Measurements from ENCODE around the gene TMTC2.

TMTC2 gene

GRCh38 chr12:82749015-82749414 is 62.3 kb downstream of the TMTC2 start:
- Histone ChIP-seq H3K79me2 (ENCODE audit: control insufficient read depth, insufficient read depth, low read length, poor library complexity) (peaks cover 2% of the 10 kb centered on the region), H2BK12ac (ENCODE audit: low read length) (no peak overlapping the region), H4K12ac (ENCODE audit: low read depth, low read length) (no peak overlapping the region), H3K14ac (ENCODE audit: low read length) (no peak overlapping the region), H3K4me1 (ENCODE audit: control insufficient read depth in 1 of 2, insufficient read depth in 2 of 2, low read length in 2 of 2) (peaks cover 3 to 6% of the 10 kb centered on the region in 2 experiments), H3K79me1 (ENCODE audit: low read length) (no peaks in the 10 kb centered on the region), H3K23ac (ENCODE audit: low read length) (no peak overlapping the region), H3K9me3 (ENCODE audit: insufficient read depth, low read depth, low read length) (no peaks in the 10 kb centered on the region), H2BK120ac (ENCODE audit: insufficient read depth, low read length, poor library complexity) (no peak overlapping the region), H2BK5ac (ENCODE audit: low read depth, low read length, poor library complexity) (no peak overlapping the region), H3K27me3 (ENCODE audit: insufficient read depth, low read length) (no peaks in the 10 kb centered on the region), H3K27ac (ENCODE audit: low read depth, low read length) (no peak overlapping the region), H3K4me2 (ENCODE audit: low read length) (no peak overlapping the region), H3K18ac (ENCODE audit: low read length) (no peak overlapping the region), H3K4me3 (ENCODE audit: low read depth, low read length) (no peak overlapping the region), H4K91ac (ENCODE audit: low read depth, low read length) (no peak overlapping the region), H3K9ac (ENCODE audit: low read length) (no peak overlapping the region), H3K4ac (ENCODE audit: low read depth, low read length) (no peak overlapping the region), H2AK5ac (ENCODE audit: low read length) (no peak overlapping the region), H2AFZ (ENCODE audit: insufficient read depth, low read length, poor library complexity) (no peak overlapping the region), H3K36me3 (ENCODE audit: control insufficient read depth in 1 of 2, insufficient read depth in 2 of 2, low read length in 2 of 2) (no peaks in the 10 kb centered on the region), H4K8ac (ENCODE audit: low read depth, low read length) (no peak overlapping the region)
- no CpG with 5 or more reads among the region's 4 CpGs for WGBS (ENCODE audit: extremely low coverage, insufficient coverage, insufficient read length)
- DNase-seq = no peak

- no peak overlapping the region for H3K23ac ChIP-seq (ENCODE audit: low read length)
Observed at GRCh38 chr12:82754856-82755255, 68.2 kb downstream of the TMTC2 start.

GRCh38 chr12:82756303-82756702 is 69.6 kb downstream of the TMTC2 start:
- Histone ChIP-seq H4K8ac (ENCODE audit: low read depth, low read length) (no peak overlapping the region), H3K18ac (ENCODE audit: low read length) (no peak overlapping the region), H2BK120ac (ENCODE audit: insufficient read depth, low read length, poor library complexity) (no peak overlapping the region), H3K27me3 (ENCODE audit: insufficient read depth, low read length) (no peaks in the 10 kb centered on the region), H3K4me3 (ENCODE audit: low read depth, low read length) (no peak overlapping the region), H3K23ac (ENCODE audit: low read length) (no peak overlapping the region), H3K79me2 (ENCODE audit: control insufficient read depth, insufficient read depth, low read length, poor library complexity) (peaks cover 1% of the 10 kb centered on the region), H2AK5ac (ENCODE audit: low read length) (no peak overlapping the region), H2AFZ (ENCODE audit: insufficient read depth, low read length, poor library complexity) (no peak overlapping the region), H4K91ac (ENCODE audit: low read depth, low read length) (no peak overlapping the region), H3K36me3 (ENCODE audit: control insufficient read depth in 1 of 2, insufficient read depth in 2 of 2, low read length in 2 of 2) (peaks cover 2% of the 10 kb centered on the region in 2 experiments), H2BK5ac (ENCODE audit: low read depth, low read length, poor library complexity) (no peak overlapping the region), H3K14ac (ENCODE audit: low read length) (no peak overlapping the region), H3K9ac (ENCODE audit: low read length) (no peak overlapping the region), H3K79me1 (ENCODE audit: low read length) (peaks cover 6% of the 10 kb centered on the region), H2BK12ac (ENCODE audit: low read length) (no peak overlapping the region), H3K27ac (ENCODE audit: low read depth, low read length) (no peak overlapping the region), H3K4ac (ENCODE audit: low read depth, low read length) (no peak overlapping the region), H3K9me3 (ENCODE audit: insufficient read depth, low read depth, low read length) (no peaks in the 10 kb centered on the region), H4K12ac (ENCODE audit: low read depth, low read length) (no peak overlapping the region), H3K4me1 (ENCODE audit: control insufficient read depth in 1 of 2, insufficient read depth in 2 of 2, low read length in 2 of 2) (peaks cover 7 to 11% of the 10 kb centered on the region in 2 experiments), H3K4me2 (ENCODE audit: low read length) (no peak overlapping the region)
- WGBS (ENCODE audit: extremely low coverage, insufficient coverage, insufficient read length) = no CpG with 5 or more reads among the region's 2 CpGs
- DNase-seq = no peak

More at GRCh38 chr12:82754856-82755255, 68.2 kb downstream of the TMTC2 start:
- H4K12ac ChIP-seq (ENCODE audit: low read depth, low read length) = no peak overlapping the region
- no peak overlapping the region for H3K4ac ChIP-seq (ENCODE audit: low read depth, low read length)
- peaks cover 2% of the 10 kb centered on the region for H3K79me1 ChIP-seq (ENCODE audit: low read length)
- H3K4me3 ChIP-seq (ENCODE audit: low read depth, low read length) = no peak overlapping the region
- no peak overlapping the region for H3K18ac ChIP-seq (ENCODE audit: low read length)
- H3K14ac ChIP-seq (ENCODE audit: low read length) = no peak overlapping the region
- no peak overlapping the region for H3K4me2 ChIP-seq (ENCODE audit: low read length)
- H2AFZ ChIP-seq (ENCODE audit: insufficient read depth, low read length, poor library complexity) = no peak overlapping the region
- peaks cover 0 to 2% of the 10 kb centered on the region in 2 experiments for H3K36me3 ChIP-seq (ENCODE audit: control insufficient read depth in 1 of 2, insufficient read depth in 2 of 2, low read length in 2 of 2)
- H3K79me2 ChIP-seq (ENCODE audit: control insufficient read depth, insufficient read depth, low read length, poor library complexity) = no peaks in the 10 kb centered on the region
- DNase-seq = peak; percentile 17 to 82
- no peak overlapping the region for H2BK12ac ChIP-seq (ENCODE audit: low read length)
- H3K4me1 ChIP-seq (ENCODE audit: control insufficient read depth in 1 of 2, insufficient read depth in 2 of 2, low read length in 2 of 2) = peaks cover 2 to 6% of the 10 kb centered on the region in 2 experiments
- no peak overlapping the region for H4K91ac ChIP-seq (ENCODE audit: low read depth, low read length)
- no peaks in the 10 kb centered on the region for H3K27me3 ChIP-seq (ENCODE audit: insufficient read depth, low read length)
- no peak overlapping the region for H2AK5ac ChIP-seq (ENCODE audit: low read length)
- no peaks in the 10 kb centered on the region for H3K9me3 ChIP-seq (ENCODE audit: insufficient read depth, low read depth, low read length)
- no peak overlapping the region for H2BK120ac ChIP-seq (ENCODE audit: insufficient read depth, low read length, poor library complexity)
- no peak overlapping the region for H4K8ac ChIP-seq (ENCODE audit: low read depth, low read length)
- peak overlapping the region; percentile 34 for H3K27ac ChIP-seq (ENCODE audit: low read depth, low read length)
- H3K9ac ChIP-seq (ENCODE audit: low read length) = no peak overlapping the region
- no peak overlapping the region for H2BK5ac ChIP-seq (ENCODE audit: low read depth, low read length, poor library complexity)

GRCh38 chr12:82757059-82757458 is 70.4 kb downstream of the TMTC2 start:
- no CpG with 5 or more reads among the region's 1 CpG for WGBS (ENCODE audit: extremely low coverage, insufficient coverage, insufficient read length)
- Histone ChIP-seq H3K4ac (ENCODE audit: low read depth, low read length) (no peak overlapping the region), H3K9ac (ENCODE audit: low read length) (no peak overlapping the region), H3K4me1 (ENCODE audit: control insufficient read depth in 1 of 2, insufficient read depth in 2 of 2, low read length in 2 of 2) (peaks cover 10 to 12% of the 10 kb centered on the region in 2 experiments), H2BK5ac (ENCODE audit: low read depth, low read length, poor library complexity) (no peak overlapping the region), H2AFZ (ENCODE audit: insufficient read depth, low read length, poor library complexity) (no peak overlapping the region), H4K12ac (ENCODE audit: low read depth, low read length) (no peak overlapping the region), H3K79me1 (ENCODE audit: low read length) (peaks cover 9% of the 10 kb centered on the region), H4K8ac (ENCODE audit: low read depth, low read length) (no peak overlapping the region), H3K27me3 (ENCODE audit: insufficient read depth, low read length) (no peaks in the 10 kb centered on the region), H4K91ac (ENCODE audit: low read depth, low read length) (no peak overlapping the region), H3K79me2 (ENCODE audit: control insufficient read depth, insufficient read depth, low read length, poor library complexity) (peaks cover 1% of the 10 kb centered on the region), H3K18ac (ENCODE audit: low read length) (no peak overlapping the region), H3K4me2 (ENCODE audit: low read length) (no peak overlapping the region), H3K27ac (ENCODE audit: low read depth, low read length) (no peak overlapping the region), H2BK120ac (ENCODE audit: insufficient read depth, low read length, poor library complexity) (no peak overlapping the region), H3K9me3 (ENCODE audit: insufficient read depth, low read depth, low read length) (no peaks in the 10 kb centered on the region), H2BK12ac (ENCODE audit: low read length) (no peak overlapping the region), H3K4me3 (ENCODE audit: low read depth, low read length) (no peak overlapping the region), H3K14ac (ENCODE audit: low read length) (no peak overlapping the region), H3K36me3 (ENCODE audit: control insufficient read depth in 1 of 2, insufficient read depth in 2 of 2, low read length in 2 of 2) (peaks cover 2% of the 10 kb centered on the region in 2 experiments), H3K23ac (ENCODE audit: low read length) (no peak overlapping the region), H2AK5ac (ENCODE audit: low read length) (no peak overlapping the region)
- DNase-seq = no peak
